HAP-1 (cell line): Measurements from ENCODE around the gene TTLL5.
A peak's percentile ranks its signal among the peaks of the same experiment; 100 is the strongest.

ENCODE experiments used
- DNase-seq, 2 experiments: peaks; one replicate each; pipeline ENCODE4 v3.0.0-alpha.2; 2016 to 2020; ENCODE audit warnings: low spot score in 2 of 2
- H3K27me3 ChIP-seq: fragments of 250-450 bp; sonication (Bioruptor Pico); 2 replicates; pipeline ENCODE4 v1.5.1; 2020; ENCODE audit warnings: low read depth, mild to moderate bottlenecking, moderate library complexity
- H3K36me3 ChIP-seq: fragments of 250-450 bp; sonication (Bioruptor Pico); replicated peaks from 2 replicates; pipeline ENCODE4 v1.5.1; 2020; ENCODE audit warnings: mild to moderate bottlenecking
- H3K4me1 ChIP-seq: fragments of 250-450 bp; sonication (Bioruptor Pico); 2 replicates; pipeline ENCODE4 v1.5.1; 2020; ENCODE audit warnings: mild to moderate bottlenecking
- H3K4me3 ChIP-seq: fragments of 250-450 bp; sonication (Bioruptor Pico); 2 replicates; pipeline ENCODE4 v1.5.1; 2020; ENCODE audit warnings: mild to moderate bottlenecking, moderate library complexity
- H3K9me3 ChIP-seq: fragments of 250-450 bp; sonication (Bioruptor Pico); 2 replicates; pipeline ENCODE4 v1.5.1; 2020; ENCODE audit warnings: mild to moderate bottlenecking, moderate library complexity
- in situ Hi-C: fragments of 300-500 bp; cut with MboI; formaldehyde crosslinking; loops from 3 replicates; pipeline ENCODE4 v1.14.3; 2020; ENCODE audit warnings: low sequenced_read_pairs, inconsistent platforms, mixed read lengths

The TTLL5 gene

GRCh38 chr14:75877292-75877691, 216.2 kb downstream of the TTLL5 start:
- no peak for DNase-seq
- no peaks in the 10 kb centered on the region for H3K27me3 ChIP-seq

GRCh38 chr14:75877884-75878283, 216.8 kb downstream of the TTLL5 start:
- no peak for DNase-seq
- in situ Hi-C loops: no loop called here

More at GRCh38 chr14:75877292-75877691, 216.2 kb downstream of the TTLL5 start:
- Histone ChIP-seq H3K36me3 (no peaks in the 10 kb centered on the region), H3K4me3 (no peak overlapping the region), H3K9me3 (no peaks in the 10 kb centered on the region), H3K4me1 (peaks cover 8% of the 10 kb centered on the region)
- in situ Hi-C loops: no loop called here

GRCh38 chr14:75879031-75879430, 218.0 kb downstream of the TTLL5 start:
- no peak overlapping the region for H3K4me3 ChIP-seq
- DNase-seq: no peak
- H3K27me3 ChIP-seq: no peaks in the 10 kb centered on the region
- no peaks in the 10 kb centered on the region for H3K36me3 ChIP-seq
- in situ Hi-C loops: no loop called here
- H3K9me3 ChIP-seq: no peaks in the 10 kb centered on the region
- H3K4me1 ChIP-seq: peaks cover 9% of the 10 kb centered on the region

More at GRCh38 chr14:75877884-75878283, 216.8 kb downstream of the TTLL5 start:
- no peaks in the 10 kb centered on the region for H3K36me3 ChIP-seq
- H3K4me1 ChIP-seq: peaks cover 9% of the 10 kb centered on the region
- no peaks in the 10 kb centered on the region for H3K9me3 ChIP-seq
- H3K4me3 ChIP-seq: no peak overlapping the region
- no peaks in the 10 kb centered on the region for H3K27me3 ChIP-seq

GRCh38 chr14:75880512-75880911, 219.5 kb downstream of the TTLL5 start:
- Histone ChIP-seq H3K4me1 (peaks cover 9% of the 10 kb centered on the region), H3K36me3 (no peaks in the 10 kb centered on the region), H3K4me3 (no peak overlapping the region), H3K27me3 (no peaks in the 10 kb centered on the region), H3K9me3 (no peaks in the 10 kb centered on the region)
- in situ Hi-C loops: no loop called here
- no peak for DNase-seq

- in situ Hi-C loops: no loop called here
Observed at GRCh38 chr14:75881994-75882393, 220.9 kb downstream of the TTLL5 start.

GRCh38 chr14:75884198-75884611, 223.2 kb downstream of the TTLL5 start:
- Histone ChIP-seq H3K27me3 (no peaks in the 10 kb centered on the region), H3K4me1 (peaks cover 16% of the 10 kb centered on the region), H3K4me3 (no peak overlapping the region), H3K9me3 (no peaks in the 10 kb centered on the region), H3K36me3 (no peaks in the 10 kb centered on the region)
- peak in 1 of 2 experiments; percentile 15 for DNase-seq
- in situ Hi-C loops: no loop called here

More at GRCh38 chr14:75881994-75882393, 220.9 kb downstream of the TTLL5 start:
- H3K9me3 ChIP-seq: no peaks in the 10 kb centered on the region
- peaks cover 16% of the 10 kb centered on the region for H3K4me1 ChIP-seq
- no peaks in the 10 kb centered on the region for H3K27me3 ChIP-seq
- no peaks in the 10 kb centered on the region for H3K36me3 ChIP-seq
- DNase-seq: peak; percentile 63 to 79
- H3K4me3 ChIP-seq: no peak overlapping the region

- in situ Hi-C loops: no loop called here
- no peak for DNase-seq
- H3K9me3 ChIP-seq: no peaks in the 10 kb centered on the region
Observed at GRCh38 chr14:75885829-75886228, 224.8 kb downstream of the TTLL5 start.

GRCh38 chr14:75886636-75887348, 225.7 kb downstream of the TTLL5 start:
- no peak for DNase-seq
- H3K4me3 ChIP-seq: no peak overlapping the region
- H3K27me3 ChIP-seq: no peaks in the 10 kb centered on the region
- H3K9me3 ChIP-seq: no peaks in the 10 kb centered on the region
- no peaks in the 10 kb centered on the region for H3K36me3 ChIP-seq
- H3K4me1 ChIP-seq: peaks cover 11% of the 10 kb centered on the region
- in situ Hi-C loops: no loop called here

More at GRCh38 chr14:75885829-75886228, 224.8 kb downstream of the TTLL5 start:
- no peak overlapping the region for H3K4me3 ChIP-seq
- H3K36me3 ChIP-seq: no peaks in the 10 kb centered on the region
- H3K4me1 ChIP-seq: peaks cover 16% of the 10 kb centered on the region
- no peaks in the 10 kb centered on the region for H3K27me3 ChIP-seq

- in situ Hi-C loops: no loop called here
- H3K9me3 ChIP-seq: no peaks in the 10 kb centered on the region
- H3K36me3 ChIP-seq: no peaks in the 10 kb centered on the region
- H3K27me3 ChIP-seq: no peaks in the 10 kb centered on the region
- peaks cover 7% of the 10 kb centered on the region for H3K4me1 ChIP-seq
- DNase-seq: no peak
- no peak overlapping the region for H3K4me3 ChIP-seq
Observed at GRCh38 chr14:75888945-75889344, 227.9 kb downstream of the TTLL5 start.

GRCh38 chr14:75896341-75896740, 235.3 kb downstream of the TTLL5 start:
- DNase-seq: no peak
- Histone ChIP-seq H3K9me3 (no peaks in the 10 kb centered on the region), H3K4me3 (no peak overlapping the region), H3K4me1 (no peaks in the 10 kb centered on the region), H3K27me3 (no peaks in the 10 kb centered on the region), H3K36me3 (no peaks in the 10 kb centered on the region)
- in situ Hi-C loops: no loop called here

- Histone ChIP-seq H3K36me3 (no peaks in the 10 kb centered on the region), H3K4me3 (no peak overlapping the region), H3K4me1 (no peaks in the 10 kb centered on the region), H3K27me3 (no peaks in the 10 kb centered on the region), H3K9me3 (no peaks in the 10 kb centered on the region)
- no peak for DNase-seq
- in situ Hi-C loops: no loop called here
Observed at GRCh38 chr14:75904311-75904710, 243.3 kb downstream of the TTLL5 start.

- H3K4me3 ChIP-seq: no peak overlapping the region
- DNase-seq: no peak
- H3K9me3 ChIP-seq: no peaks in the 10 kb centered on the region
- no peaks in the 10 kb centered on the region for H3K4me1 ChIP-seq
- no peaks in the 10 kb centered on the region for H3K27me3 ChIP-seq
- H3K36me3 ChIP-seq: no peaks in the 10 kb centered on the region
- in situ Hi-C loops: no loop called here
Observed at GRCh38 chr14:75905147-75905904, 244.3 kb downstream of the TTLL5 start.

GRCh38 chr14:75906228-75906627, 245.2 kb downstream of the TTLL5 start:
- no peaks in the 10 kb centered on the region for H3K27me3 ChIP-seq
- in situ Hi-C loops: no loop called here
- H3K9me3 ChIP-seq: no peaks in the 10 kb centered on the region
- H3K4me3 ChIP-seq: no peak overlapping the region
- no peaks in the 10 kb centered on the region for H3K36me3 ChIP-seq
- no peaks in the 10 kb centered on the region for H3K4me1 ChIP-seq
- no peak for DNase-seq

GRCh38 chr14:75906680-75907280, 245.7 kb downstream of the TTLL5 start:
- H3K4me3 ChIP-seq: no peak overlapping the region
- no peaks in the 10 kb centered on the region for H3K27me3 ChIP-seq
- DNase-seq: peak; percentile 47 to 81
- no peaks in the 10 kb centered on the region for H3K9me3 ChIP-seq
- no peaks in the 10 kb centered on the region for H3K36me3 ChIP-seq
- H3K4me1 ChIP-seq: no peaks in the 10 kb centered on the region
- in situ Hi-C loops: no loop called here
